GM12878 (cell line): Measurements from ENCODE around the gene CDC27. TPM values are rescaled to one million over a fixed set of nuclear protein-coding genes. Genes with fewer than 3 reads are reported as not detected.
A peak's percentile ranks its signal among the peaks of the same experiment; 100 is the strongest.

Experiments
- CBFB ChIP-seq: IDR thresholded peaks from 2 replicates; pipeline ENCODE4 v1.6.1; 2016; ENCODE audit warnings: antibody characterized with exemption, low read depth
- ELK1 ChIP-seq: IDR thresholded peaks from 2 replicates; pipeline ENCODE4 v1.6.1; 2012; ENCODE audit warnings: low read depth, low read length, improper control_type of control experiment
- HDAC2 ChIP-seq: fragments of 200-600 bp; sonication (generic); IDR thresholded peaks from 2 replicates; pipeline ENCODE4 v1.6.1; 2017
- HDGF ChIP-seq: fragments of 450-650 bp; IDR thresholded peaks from 2 replicates; pipeline ENCODE4 v1.6.1; 2016; ENCODE audit warnings: antibody characterized with exemption
- IKZF1 ChIP-seq: fragments of 450-650 bp; conservative IDR thresholded peaks from 2 replicates; pipeline ENCODE4 v1.6.1; 2017; ENCODE audit warnings: antibody characterized with exemption, mild to moderate bottlenecking
- IKZF2 ChIP-seq, 2 experiments: fragments of 450-650 bp; IDR thresholded peaks; 2 replicates each; pipeline ENCODE4 v1.6.1; 2017; ENCODE audit warnings: mild to moderate bottlenecking in 2 of 2, moderate library complexity in 2 of 2
- MLLT1 ChIP-seq: fragments of 450-650 bp; IDR thresholded peaks from 2 replicates; pipeline ENCODE4 v1.6.1; 2016; ENCODE audit warnings: mild to moderate bottlenecking
- MXI1 ChIP-seq: fragments of 150-350 bp; IDR thresholded peaks from 2 replicates; pipeline ENCODE4 v1.6.1; 2011; ENCODE audit warnings: low read depth, mild to moderate bottlenecking, inconsistent platforms, low read length, improper control_type of control experiment
- NKRF ChIP-seq: fragments of 450-650 bp; conservative IDR thresholded peaks from 2 replicates; pipeline ENCODE4 v1.6.1; 2017; ENCODE audit warnings: mild to moderate bottlenecking, moderate library complexity
- PAX5 ChIP-seq: IDR thresholded peaks from 2 replicates; pipeline ENCODE4 v1.6.1; 2011; ENCODE audit warnings: low read depth, low read length, borderline replicate concordance
- RELA ChIP-seq: fragments of 450-650 bp; IDR thresholded peaks from 2 replicates; pipeline ENCODE4 v1.8.0; 2014; ENCODE audit warnings: borderline replicate concordance; ENCODE audit not compliant: partially characterized antibody
- SIN3A ChIP-seq: IDR thresholded peaks from 2 replicates; pipeline ENCODE4 v1.6.1; 2012; ENCODE audit warnings: low read depth, low read length, improper control_type of control experiment
- SMARCA5 ChIP-seq: fragments of 450-650 bp; IDR thresholded peaks from 2 replicates; pipeline ENCODE4 v1.6.1; 2017; ENCODE audit warnings: mild to moderate bottlenecking
- SREBF1 ChIP-seq: IDR thresholded peaks from 2 replicates; pipeline ENCODE4 v1.6.1; 2012; ENCODE audit warnings: mild to moderate bottlenecking, low read length
- TARDBP ChIP-seq: IDR thresholded peaks from 2 replicates; pipeline ENCODE4 v1.6.1; 2016; ENCODE audit warnings: borderline replicate concordance
- TBL1XR1 ChIP-seq: IDR thresholded peaks from 2 replicates; pipeline ENCODE4 v1.6.1; 2012; ENCODE audit warnings: low read depth, low read length, improper control_type of control experiment
- TCF7 ChIP-seq: IDR thresholded peaks from 2 replicates; pipeline ENCODE4 v1.6.1; 2014; ENCODE audit warnings: antibody characterized with exemption, borderline replicate concordance
- YBX1 ChIP-seq: fragments of 450-650 bp; IDR thresholded peaks from 2 replicates; pipeline ENCODE4 v1.6.1; 2016; ENCODE audit warnings: antibody characterized with exemption
- ZBTB11 ChIP-seq: fragments of 450-650 bp; formaldehyde crosslinking; IDR thresholded peaks from 2 replicates; pipeline ENCODE4 v1.5.0; 2022; ENCODE audit warnings: mild to moderate bottlenecking, missing genetic modification characterization
- polyA plus RNA-seq, 11 experiments: library from polyadenylated mRNA; depleted of rRNA in 4 of 11; unstranded in 6 of 11; stranded (reverse) in 5 of 11; fragments of >200 nt; fragmentation: Nextera tagmentation in 4 of 11; fragmentation: Illumina TruSeq in 1 of 11; extraction: Ambion mirVana in 4 of 11; extraction: Trizol in 1 of 11; gene quantifications; 1 replicate in 1 of 11; 2 replicates in 10 of 11; pipeline versions ENCODE4 v1.2.1 to v1.2.3, GENCODE V29; 2011 to 2016; ENCODE audit warnings: inconsistent platforms in 2 of 11, missing spikeins in 2 of 11, low read depth in 1 of 11
- total RNA-seq, 4 experiments: library from RNA; depleted of rRNA in 3 of 4; stranded (reverse); fragments of >200 nt in 3 of 4; fragmentation: Illumina TruSeq in 1 of 4; extraction: Trizol in 1 of 4; gene quantifications; 2 replicates each; pipeline versions ENCODE4 v1.2.1 to v1.2.3, GENCODE V29; 2013 to 2021

Gene CDC27
- total and polyA plus RNA-seq, 10 of the 15 experiments (the other 5 are each of a cell fraction or from before 2014, with no cell fraction given), result 23.2 to 138 (median 97.8) TPM

GRCh38 chr17:47188876-47189731, at the start of gene CDC27 (continued):
- no peak for TF ChIP-seq HDAC2
- TF ChIP-seq RELA, result peak; percentile 28
- TF ChIP-seq ELK1, result peak; percentile 56; the same call in 1 of the 2 replicates
- no peak for TF ChIP-seq TCF7
- no peak for TF ChIP-seq TARDBP
- peak; percentile 83 for TF ChIP-seq NKRF
- no peak for TF ChIP-seq ZBTB11 (CRISPR knock-in tag)
- peak; percentile 54 for TF ChIP-seq IKZF1
- peak; percentile 69 for TF ChIP-seq MXI1
- TF ChIP-seq PAX5, result peak; percentile 28; the same call in 1 of the 2 replicates
- TF ChIP-seq YBX1, result no peak
- TF ChIP-seq SMARCA5, result peak; percentile 56; the same call in 1 of the 2 replicates
- TF ChIP-seq CBFB, result 0 out of 2 replicates have a peak, but pooled peaks have one; percentile 49
- peak; percentile 65 for TF ChIP-seq MLLT1
- peak; percentile 71; the same call in 1 of the 2 replicates for TF ChIP-seq TBL1XR1
- 0 out of 2 replicates have a peak, but pooled peaks have one; percentile 20 for TF ChIP-seq HDGF
- peak in 1 of 2 experiments; percentile 10; a peak in 1 of 4 replicates for TF ChIP-seq IKZF2 (IDR thresholded peaks at IDR 0.05)
- no peak for TF ChIP-seq SREBF1
- peak; percentile 53; the same call in 1 of the 2 replicates for TF ChIP-seq SIN3A
